Mesenteric fat pad (tissue), 1 donor: Measurements from ENCODE around the gene OCSTAMP. TPM values are rescaled to one million over a fixed set of nuclear protein-coding genes. Genes with fewer than 3 reads are reported as not detected.

Source experiments
- DNase-seq: peaks from one replicate; pipeline ENCODE4 v3.0.0-alpha.2; 2020; ENCODE audit warnings: low spot score
- total RNA-seq: library from RNA; stranded (reverse); fragmentation: NEBNext Ultra II Directional; extraction: Animal tissue kit (Norgen Biotek cat#: 25700); gene quantifications from one replicate; pipeline ENCODE4 v1.2.1, GENCODE V29; 2021
- donor health status: DM: yes; HTN: yes; CAD: no.

OCSTAMP gene
- total RNA-seq, 1 donor from 2014 or later = not detected

DNA sequence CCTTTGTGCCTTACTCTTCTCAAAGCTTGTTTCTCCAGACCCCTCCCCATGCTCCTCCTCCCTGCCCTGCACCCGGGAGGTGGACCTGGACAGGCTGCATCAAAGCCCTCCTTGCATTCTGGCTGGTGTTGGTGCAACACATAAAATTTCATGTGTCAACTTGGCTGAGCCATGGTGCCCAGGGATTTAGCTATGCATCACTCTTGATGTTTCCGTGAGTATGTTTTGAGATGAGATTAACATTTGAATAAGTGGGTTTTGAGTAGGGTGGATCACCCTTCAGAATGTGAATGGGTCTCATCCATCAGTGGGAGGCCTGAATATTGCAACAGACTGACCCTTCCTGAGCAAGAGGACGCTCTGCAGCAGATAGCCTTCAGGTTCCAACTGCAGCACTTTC, 4.4 kb upstream of the OCSTAMP start:
- DNase-seq = no peak

DNA sequence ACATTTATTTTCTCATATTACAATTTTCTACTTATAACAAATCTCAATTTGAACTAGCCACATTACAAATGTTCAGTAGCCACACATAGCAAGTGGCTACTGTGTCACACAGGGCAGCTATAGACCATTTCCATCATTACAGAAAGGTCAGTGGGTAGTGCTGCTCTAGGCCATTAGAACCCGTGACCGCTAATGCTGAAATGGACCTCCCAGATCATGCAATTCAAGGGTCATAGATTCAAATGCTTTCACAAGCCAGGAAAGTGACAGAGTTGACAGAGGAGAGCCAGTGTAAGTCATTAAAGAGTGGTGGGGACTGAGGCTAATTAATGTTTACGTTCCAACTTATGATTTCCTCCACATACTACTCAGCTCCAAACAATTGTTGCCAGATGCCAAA, 3.5 kb upstream of the OCSTAMP start:
- DNase-seq = no peak

DNA sequence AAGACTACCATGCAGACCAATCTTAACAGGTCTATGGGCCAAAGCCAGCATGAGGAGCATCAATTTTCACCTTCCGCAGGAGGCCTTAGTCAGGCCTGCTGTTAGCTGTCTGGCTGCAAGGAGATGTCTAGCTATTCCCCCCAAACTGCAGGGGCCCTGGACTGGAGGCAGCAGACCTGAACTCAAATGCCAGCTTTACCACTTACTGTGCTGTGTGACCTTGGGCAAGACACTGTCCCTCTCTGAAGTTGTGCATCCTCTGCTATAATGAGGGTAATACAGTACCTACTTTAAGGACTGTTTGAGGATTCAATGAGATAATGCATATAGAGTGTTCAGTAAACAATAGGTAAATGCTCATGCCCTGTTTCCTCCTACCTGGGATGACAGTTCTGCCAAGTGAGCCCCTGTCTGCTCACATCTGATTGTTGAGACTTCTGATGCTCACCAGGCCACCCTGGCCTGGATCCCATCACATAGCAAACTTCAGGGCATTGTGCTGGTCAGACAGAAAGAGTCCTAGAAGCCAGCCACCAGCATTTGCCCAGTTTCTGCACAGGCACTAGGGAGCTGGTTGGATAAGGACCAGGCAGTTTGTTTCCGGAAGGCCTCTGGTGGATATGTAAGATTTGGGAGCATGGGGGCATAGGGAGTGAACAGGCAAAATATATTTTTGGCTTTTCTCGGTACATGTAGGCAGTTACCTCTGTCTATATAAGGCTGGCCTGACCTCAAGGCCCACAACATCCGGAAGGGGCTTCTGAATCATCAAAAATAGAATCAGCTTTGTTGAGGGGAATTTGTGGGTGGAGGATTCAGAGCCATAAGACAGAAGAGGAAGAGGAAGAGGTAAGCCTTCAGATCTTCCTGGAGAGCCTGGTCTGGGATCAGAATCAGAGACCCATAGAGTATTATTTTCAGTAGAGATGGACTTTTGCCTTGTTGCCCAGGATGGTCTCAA, 2.3 kb upstream of the OCSTAMP start:
- no peak for DNase-seq

DNA sequence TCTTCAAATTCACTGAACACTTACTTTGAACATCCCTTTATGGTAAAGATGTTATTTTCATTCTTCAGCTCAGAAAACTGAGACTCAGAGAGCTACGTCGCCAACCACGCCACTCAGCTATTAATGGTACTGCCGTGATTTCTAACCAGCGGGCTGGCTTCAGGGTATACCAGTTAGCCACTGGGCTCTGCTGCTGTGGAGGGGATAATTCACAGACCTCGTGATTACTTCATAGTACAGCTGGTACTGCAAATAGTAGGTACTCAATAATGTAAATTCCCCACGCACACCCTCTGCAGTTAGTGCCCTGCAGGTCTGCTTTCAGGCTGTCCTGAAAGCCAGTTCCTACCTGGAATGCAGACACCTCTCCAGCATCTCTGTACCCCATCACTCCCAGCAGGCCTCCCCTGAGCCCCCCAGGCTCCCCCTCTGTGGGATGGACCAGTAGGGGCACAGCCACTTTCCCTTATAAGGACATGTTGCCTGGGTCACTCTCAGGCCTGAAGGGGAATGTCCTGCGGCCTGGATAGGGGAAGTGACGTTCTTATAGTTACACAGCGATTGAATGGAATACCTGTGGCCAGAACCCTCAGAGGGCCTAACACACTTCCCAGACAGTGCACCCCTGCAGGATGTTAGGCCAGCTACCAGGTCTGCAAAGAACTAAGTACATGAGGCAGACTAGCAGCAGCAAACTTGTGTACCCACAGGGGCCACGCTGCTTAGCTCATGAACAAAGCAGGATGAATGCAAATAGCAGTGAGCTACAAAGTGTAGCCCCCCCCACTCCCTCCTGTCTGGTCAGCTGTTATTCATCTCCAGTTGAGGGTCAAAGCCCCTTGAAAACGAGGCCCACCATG, 1.3 kb upstream of the OCSTAMP start:
- DNase-seq = no peak

DNA sequence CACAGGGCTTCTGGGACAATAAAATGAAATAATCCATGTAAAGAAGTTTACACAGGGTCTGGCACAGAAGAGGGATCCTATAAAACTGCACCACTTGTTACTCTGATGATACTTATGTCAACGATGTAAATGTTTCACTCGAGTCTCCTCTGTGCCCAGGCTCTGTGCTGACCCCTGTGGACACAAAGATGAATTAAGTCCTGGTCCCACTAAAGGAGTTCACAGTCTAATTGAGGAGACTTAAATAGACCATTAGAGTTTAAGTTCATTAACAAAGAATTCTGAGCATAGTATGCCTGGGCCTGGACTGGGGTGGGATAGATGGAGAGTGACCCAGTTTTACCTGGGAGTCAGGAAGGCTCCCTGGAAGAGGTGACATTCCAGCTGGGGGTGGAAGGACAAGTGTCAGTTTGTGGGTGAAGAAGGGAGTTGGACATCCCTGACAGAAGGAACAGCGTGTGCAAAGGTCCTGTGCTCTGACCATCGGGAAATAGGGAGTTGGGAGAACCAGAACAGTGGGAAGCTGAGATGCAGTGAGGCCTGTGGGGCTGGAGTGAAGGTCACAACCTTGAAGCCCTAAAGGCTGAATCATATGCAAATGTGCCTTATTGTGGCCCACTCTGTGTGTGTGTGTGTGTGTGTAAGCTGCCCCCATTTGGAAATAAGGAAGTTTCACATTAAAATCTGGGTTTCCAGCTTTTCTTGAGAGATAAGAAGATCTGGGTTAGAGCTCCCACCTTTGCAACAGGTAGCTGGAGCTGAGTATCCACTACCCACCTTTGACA, 1.1 kb downstream of the OCSTAMP start:
- no peak for DNase-seq

DNA sequence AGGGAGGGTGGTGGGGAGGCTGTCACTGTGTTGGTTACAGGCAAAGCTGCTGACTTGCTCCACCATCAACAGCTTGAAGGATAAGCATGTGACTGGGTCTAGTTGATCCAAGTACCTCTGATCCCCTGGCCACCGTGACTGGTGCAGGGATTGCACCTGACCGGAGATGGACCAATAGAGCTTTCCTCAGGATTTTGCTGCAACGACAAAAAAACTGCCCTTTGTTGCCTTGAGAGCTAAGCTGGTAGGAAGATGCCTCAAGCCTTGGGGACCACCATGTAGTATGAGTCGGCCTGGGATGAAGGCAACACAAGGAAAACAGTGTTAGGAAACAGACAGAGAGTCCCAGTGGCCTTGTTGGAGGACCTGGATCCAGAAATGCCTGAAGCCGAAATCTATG, 1.8 kb downstream of the OCSTAMP start:
- no peak for DNase-seq

DNA sequence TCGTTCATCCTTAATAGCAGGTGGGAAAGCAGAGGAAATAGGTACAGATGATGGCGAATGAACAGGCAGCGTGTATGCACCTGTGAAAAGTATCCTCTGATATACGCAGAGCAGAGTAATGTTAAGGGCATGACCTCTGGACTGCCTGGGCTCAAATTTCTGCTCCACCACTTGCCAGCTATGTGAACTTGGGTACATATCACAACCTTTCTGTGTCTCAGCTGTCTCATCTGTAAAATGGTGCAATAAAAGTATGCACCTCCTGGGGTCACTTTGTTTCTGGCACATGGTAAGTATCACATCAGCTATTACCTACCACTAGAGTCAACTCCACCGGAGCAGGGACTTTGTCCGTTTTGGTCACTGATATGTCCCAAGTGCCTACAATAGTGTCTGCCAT, 2.5 kb downstream of the OCSTAMP start:
- no peak for DNase-seq

DNA sequence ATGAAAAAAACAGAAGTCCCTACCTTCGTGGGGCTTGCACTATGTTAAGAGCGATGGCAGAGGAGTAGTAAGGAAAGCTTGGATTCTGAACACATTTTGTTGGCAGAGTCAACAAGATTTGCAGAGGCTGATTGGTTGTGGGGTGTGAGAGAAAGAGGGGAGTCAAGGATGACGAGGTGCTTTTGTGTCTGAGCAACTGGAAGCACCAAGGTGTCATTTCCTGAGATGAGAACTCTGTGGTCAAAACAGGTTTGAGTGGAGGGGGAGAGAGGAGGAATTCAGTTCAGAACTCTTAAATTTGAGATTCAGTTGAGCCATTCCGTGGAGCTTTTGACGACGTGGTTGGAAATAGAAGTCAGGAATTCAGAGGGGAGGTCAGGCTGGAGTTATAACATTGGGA, 3.5 kb downstream of the OCSTAMP start:
- DNase-seq = no peak

DNA sequence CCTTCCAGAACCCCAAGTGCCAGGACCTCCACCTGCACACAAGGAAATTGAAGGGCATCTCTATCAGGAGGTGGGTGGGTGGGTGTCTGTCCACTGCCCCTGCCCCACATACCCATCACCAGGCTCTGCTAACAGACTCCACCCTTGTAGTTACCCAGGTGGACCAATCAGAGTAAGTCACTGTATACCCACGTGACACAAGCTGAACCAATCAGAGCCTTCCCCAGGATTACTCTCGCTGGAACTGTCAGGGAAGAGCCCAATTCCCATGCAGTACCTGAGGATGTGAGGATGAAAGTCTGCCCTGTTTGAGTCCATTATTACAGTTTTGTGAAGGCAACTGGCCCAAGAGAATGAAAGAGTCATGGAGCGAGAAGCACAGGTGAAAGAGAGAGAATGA, 4.2 kb downstream of the OCSTAMP start:
- no peak for DNase-seq

DNA sequence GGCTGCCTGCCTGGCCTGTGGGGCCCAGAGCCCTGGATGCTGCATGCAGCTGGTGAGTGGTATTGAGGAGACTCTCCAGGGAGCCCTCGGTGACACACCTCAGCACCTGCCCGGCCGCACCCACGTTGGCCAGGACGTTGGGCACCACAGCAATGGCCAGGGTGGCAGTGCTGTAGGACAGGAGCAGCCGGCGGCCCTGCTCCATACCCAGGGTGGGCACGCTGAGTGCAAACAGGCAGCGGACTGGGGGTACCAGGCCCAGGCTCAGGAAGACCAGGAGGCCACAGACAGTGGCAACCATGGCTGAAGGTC, 4.7 kb downstream of the OCSTAMP start:
- DNase-seq = no peak

DNA sequence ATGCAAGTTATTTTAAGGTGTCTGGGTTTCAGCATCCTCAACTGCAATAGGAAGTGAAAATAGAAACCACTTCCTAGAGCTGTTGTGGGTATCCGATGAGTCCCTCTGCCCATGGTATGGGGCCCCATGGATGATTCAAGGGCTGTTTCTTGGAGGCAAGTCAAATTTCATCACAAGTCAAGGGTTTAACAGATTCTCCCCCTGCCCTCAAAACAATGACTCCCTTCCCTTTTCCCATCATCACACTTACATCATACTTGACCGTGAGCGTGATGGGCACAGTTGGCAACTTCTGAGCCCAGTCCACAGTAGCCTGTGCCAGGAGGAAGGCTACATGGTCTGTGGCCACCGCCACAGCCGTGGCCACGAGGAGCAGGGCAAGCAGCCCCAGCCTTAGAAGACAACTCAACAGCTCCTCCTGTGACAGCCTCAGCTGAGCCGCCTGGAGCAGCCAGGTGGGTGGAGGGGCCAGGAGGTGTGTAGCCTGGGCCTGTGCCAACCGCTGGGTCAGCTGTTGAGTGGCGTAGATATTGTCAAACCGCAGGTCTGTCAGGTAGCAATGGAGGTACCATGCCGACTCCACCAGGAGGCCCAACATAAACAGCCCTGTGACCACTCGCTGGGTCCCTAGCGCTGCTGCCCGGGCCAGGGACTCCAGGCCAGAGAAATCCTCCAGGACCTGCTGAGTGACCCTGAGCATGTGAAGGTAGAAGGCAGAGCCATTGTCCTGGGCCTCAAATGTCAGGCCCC, 5.2 kb downstream of the OCSTAMP start:
- no peak for DNase-seq

DNA sequence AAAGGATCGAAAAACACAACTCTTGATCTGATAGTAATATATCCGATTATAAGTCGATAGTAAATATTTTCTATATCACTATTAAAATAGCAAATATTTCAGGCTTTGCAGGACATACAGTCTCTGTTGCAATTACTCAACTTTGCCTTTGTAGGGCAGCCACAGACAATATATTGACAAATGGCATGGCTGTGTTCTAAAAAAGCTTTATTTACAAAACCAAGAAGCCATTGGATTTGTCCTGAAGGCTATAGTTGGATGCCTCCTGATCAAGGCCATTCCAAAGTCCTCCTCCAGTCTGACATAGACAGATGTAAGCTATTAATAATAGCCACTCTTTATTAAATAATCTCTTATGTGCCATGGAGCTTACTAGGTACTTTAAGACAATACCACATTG, 5.9 kb downstream of the OCSTAMP start:
- DNase-seq = no peak

DNA sequence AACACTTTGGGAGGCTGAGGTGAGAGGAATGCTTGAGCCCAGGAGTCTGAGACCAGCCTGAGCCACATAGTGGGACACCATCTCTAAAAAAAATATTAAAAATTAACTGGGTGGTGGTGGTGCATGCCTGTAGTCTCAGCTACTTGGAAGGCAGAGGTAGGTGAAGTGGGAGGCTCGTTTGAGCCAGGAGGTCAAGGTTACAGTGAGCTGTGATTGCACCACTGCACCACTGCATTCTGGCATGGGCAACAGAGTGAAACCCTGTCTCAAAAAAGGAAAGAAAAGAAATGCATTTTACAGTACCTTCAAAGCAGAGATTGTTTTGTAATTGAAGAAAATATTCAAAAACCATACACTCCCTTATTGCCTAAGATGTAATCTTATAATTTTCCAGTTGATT, 6.5 kb downstream of the OCSTAMP start:
- DNase-seq = no peak

DNA sequence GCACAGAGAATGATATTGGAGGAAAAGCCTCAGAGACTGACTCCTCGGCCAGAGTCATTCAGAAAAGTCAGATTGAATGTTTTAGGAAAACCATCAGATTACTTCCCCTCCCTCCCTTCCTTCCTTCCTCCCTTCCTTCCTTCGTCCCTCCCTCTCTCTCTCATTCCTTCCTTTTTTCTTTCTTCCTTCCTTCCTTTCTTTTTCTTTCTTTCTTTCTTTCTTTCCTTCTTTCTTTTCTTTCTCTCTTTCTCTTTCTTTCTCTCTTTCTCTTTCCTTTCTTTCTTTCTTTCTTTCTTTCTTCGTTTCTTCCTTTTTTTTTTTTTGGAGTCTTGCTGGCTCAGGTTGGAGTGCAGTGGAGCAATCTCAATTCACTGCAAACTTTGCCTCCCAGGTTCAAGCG, 7.4 kb downstream of the OCSTAMP start:
- no peak for DNase-seq

DNA sequence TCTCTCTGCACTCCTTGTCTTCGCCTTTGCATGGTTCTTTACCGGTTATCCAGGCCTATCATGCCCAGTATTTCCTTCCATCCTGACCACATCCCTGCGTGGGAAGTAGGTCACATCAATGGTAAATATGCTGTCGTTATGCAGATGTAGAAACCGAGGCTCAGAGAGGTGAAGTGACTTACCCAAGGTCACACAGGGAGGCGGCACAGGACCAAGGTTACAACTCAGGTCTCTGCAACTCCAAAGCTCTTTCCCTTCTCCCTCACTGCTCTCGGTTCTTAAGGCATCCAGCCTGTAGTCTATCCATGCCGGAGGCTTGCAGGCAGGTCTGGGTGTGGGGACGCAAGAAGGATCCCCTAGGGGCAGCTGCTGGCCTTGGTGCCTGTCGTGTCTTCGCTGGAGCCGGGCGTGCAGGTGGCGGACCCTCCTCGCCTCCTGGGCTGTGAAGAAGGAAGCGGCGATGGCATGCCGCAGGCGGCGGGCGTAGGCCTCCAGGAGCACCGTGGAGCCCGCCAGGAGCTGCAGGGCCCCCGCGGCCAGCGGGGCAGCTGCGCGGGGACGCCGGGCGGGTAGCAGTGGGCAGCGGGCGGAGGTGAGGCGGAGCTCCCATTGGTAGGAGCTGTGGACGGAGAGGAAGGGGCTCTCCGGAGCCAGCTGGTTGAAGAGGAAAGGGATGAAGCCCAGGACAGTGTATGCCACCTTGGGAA, 9.1 kb downstream of the OCSTAMP start:
- no peak for DNase-seq

DNA sequence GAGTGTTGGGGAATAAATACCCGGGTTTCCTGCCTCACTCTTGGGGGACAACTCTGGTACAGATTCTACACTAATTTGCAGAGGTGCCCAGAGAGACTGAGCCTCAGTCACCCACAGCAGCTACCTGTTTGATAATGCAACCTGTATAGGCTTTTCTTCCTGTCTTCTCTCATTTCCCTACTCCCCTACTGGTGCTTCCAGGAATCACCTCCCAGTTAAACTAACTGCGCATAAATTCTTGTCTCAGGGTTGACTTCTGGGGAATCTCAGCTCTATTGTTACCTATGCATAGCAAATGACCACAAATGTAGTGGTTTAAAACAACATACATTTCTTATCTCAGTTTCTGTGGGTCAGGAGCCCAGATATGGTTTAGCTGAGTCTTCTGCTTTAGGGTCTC, 11.3 kb downstream of the OCSTAMP start:
- DNase-seq = no peak

DNA sequence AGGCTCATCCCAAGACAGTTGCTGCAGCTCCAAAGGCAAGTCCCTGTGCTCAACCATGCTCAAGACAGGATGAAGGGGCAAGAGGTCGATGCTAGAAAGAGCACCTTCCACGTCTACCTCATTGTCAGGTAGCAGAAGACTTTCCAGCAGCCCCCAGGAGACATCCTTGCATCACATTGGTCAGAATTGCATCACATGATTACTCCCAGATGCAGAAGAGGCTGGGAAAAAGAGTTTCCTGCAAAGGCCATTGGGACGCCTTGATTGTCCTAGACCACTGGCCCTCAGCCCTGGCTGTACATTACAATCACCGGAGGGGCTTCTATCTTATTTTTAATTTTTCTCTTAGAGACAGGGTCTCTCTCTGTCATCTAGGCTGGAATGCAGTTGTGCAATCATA, 19.8 kb downstream of the OCSTAMP start:
- DNase-seq = no peak

DNA sequence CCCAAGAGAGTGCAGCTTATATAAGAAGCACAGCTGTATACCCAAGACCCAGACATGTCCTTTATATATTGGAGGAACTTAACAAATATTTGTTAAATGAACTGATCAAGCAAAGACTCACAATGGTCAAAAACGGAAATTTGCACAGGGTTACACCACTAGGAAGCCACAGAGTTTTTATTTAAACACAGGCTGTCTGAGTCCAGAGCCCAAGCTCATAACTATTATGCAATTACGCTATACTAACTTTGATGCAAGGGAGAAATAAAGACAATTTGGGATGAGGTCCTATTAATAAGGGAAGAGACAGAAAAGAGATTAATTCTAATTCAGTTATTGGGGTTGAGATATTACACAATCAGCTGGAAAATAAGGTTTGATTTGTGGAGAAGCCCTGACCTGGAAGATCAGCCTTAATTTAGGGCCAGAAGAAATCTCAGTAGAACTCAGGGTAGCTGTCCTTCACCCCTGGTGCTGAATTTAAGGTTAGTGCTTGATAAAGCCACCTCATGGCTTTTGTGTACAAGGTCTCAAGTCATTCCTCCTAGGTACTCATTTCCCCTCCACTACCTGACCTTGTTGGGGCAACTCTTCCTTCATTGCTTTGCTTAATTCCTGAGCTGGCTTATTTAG, 26.6 kb downstream of the OCSTAMP start:
- DNase-seq = no peak

DNA sequence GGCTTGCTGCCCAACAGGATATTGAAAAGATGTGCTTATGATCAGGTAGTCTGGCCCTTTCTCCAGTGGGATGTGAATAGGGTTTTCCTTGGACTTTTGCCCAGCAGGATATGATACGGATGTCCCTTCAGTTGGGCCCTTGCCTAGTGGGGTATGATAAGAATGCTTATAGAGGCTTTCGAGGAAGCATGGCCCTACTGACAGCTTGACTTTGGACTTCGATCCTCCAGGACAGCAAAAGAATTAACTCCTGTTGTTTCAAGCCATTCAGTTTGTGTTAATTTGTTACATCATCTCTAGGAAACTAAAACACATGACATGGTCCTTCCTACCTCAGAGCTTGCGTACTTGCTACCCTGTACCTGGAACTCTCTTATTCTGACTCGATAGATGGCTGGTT, 27.3 kb downstream of the OCSTAMP start:
- no peak for DNase-seq
